ENCODE results near the gene OR4D1.

OR4D1 gene

DNA sequence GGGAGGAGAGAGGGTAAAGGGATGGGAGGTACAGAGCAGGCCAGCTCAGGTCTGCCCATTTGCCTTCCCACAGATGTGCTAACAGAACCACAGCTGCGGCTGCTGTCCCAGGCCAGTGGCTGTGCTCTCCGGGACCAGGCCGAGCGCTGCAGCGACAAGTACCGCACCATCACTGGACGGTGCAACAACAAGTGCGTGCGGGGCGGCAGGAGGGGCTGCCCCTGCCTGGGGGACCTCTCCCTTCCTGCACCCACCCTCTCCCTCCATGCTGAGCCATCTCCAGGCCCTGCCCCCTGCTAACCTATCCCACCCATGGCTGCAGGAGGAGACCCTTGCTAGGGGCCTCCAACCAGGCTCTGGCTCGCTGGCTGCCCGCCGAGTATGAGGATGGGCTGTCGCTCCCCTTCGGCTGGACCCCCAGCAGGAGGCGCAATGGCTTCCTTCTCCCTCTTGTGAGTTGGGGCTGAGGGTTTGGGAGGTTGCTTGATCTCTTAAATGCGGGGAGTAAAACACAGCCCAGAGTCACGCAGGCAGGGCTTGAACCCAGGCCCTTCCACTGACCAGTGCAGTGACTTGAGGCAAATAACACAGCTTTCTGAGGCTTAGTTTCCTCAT lies 45.6 kb downstream of the OR4D1 start:
- no peak overlapping the region for H3K4me3 ChIP-seq (ENCODE audit: low read depth, low read length)
- H3K9ac ChIP-seq (ENCODE audit: low read depth, low read length) = no peak overlapping the region
- no peaks in the 10 kb centered on the region for H3K36me3 ChIP-seq (ENCODE audit: control insufficient read depth, insufficient read depth, low read length)
- no peaks in the 10 kb centered on the region for H3K4me1 ChIP-seq (ENCODE audit: control insufficient read depth, insufficient read depth, low read length)
- no peaks in the 10 kb centered on the region for H3K9me3 ChIP-seq (ENCODE audit: control insufficient read depth, insufficient read depth, low read length)
- H3K27ac ChIP-seq (ENCODE audit: low read depth, low read length) = no peak overlapping the region
- H3K27me3 ChIP-seq (ENCODE audit: control insufficient read depth, insufficient read depth, low read length) = peaks cover 4% of the 10 kb centered on the region

DNA sequence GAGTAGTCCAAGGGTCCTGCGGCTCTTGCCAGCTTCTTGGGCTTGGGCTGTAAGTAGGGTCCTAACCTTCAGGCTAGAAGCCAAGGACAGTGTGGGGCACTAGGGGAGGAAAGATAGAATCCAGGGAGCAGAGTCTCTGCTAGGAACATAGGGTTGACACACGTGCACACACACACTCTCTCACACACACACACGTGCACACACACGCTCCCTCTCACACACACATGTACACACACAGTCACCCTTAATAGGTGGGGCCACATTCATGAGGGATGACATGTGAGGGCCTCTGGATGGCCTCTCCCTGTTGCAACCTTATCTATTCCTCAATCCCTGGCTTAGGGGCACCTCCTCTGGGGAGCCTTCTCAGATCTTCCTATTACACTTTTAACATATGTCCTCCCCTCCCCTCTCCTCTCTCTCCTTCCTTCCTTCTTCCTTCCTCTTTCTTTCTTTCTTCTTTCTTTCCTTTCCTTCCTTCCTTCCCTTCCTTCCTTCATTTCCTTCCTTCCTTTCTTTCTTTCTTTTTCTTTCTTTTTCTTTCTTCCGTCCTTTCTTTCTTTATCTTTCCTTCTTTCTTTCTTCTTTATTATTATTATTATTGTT lies 47.4 kb downstream of the OR4D1 start:
- H3K27me3 ChIP-seq (ENCODE audit: control insufficient read depth, insufficient read depth, low read length) = peaks cover 4% of the 10 kb centered on the region
- no peaks in the 10 kb centered on the region for H3K4me1 ChIP-seq (ENCODE audit: control insufficient read depth, insufficient read depth, low read length)
- no peak overlapping the region for H3K9ac ChIP-seq (ENCODE audit: low read depth, low read length)
- H3K9me3 ChIP-seq (ENCODE audit: control insufficient read depth, insufficient read depth, low read length) = no peaks in the 10 kb centered on the region
- no peaks in the 10 kb centered on the region for H3K36me3 ChIP-seq (ENCODE audit: control insufficient read depth, insufficient read depth, low read length)
- H3K27ac ChIP-seq (ENCODE audit: low read depth, low read length) = no peak overlapping the region
- H3K4me3 ChIP-seq (ENCODE audit: low read depth, low read length) = no peak overlapping the region

DNA sequence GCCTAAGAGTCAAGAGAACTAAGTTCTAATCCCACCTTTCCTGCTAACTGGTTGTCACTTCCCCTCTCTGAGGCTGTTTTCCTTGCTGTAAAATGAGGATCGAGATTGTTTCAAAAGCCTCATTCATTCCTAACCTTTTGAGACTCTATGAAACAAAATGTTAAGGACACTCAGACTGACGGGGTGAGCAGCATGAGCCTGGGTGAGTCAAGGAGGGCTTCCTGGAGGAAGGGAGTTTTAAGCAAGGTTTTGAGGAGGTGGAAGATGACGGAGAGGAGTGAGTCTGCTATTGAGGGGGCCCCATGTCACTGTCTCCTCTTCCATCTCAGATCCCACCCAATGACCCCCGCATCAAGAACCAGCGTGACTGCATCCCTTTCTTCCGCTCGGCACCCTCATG lies 48.4 kb downstream of the OR4D1 start:
- Histone ChIP-seq H3K36me3 (ENCODE audit: control insufficient read depth, insufficient read depth, low read length) (no peaks in the 10 kb centered on the region), H3K27ac (ENCODE audit: low read depth, low read length) (no peak overlapping the region), H3K9me3 (ENCODE audit: control insufficient read depth, insufficient read depth, low read length) (no peaks in the 10 kb centered on the region), H3K4me1 (ENCODE audit: control insufficient read depth, insufficient read depth, low read length) (no peaks in the 10 kb centered on the region), H3K27me3 (ENCODE audit: control insufficient read depth, insufficient read depth, low read length) (peaks cover 4% of the 10 kb centered on the region), H3K4me3 (ENCODE audit: low read depth, low read length) (no peak overlapping the region), H3K9ac (ENCODE audit: low read depth, low read length) (no peak overlapping the region)

DNA sequence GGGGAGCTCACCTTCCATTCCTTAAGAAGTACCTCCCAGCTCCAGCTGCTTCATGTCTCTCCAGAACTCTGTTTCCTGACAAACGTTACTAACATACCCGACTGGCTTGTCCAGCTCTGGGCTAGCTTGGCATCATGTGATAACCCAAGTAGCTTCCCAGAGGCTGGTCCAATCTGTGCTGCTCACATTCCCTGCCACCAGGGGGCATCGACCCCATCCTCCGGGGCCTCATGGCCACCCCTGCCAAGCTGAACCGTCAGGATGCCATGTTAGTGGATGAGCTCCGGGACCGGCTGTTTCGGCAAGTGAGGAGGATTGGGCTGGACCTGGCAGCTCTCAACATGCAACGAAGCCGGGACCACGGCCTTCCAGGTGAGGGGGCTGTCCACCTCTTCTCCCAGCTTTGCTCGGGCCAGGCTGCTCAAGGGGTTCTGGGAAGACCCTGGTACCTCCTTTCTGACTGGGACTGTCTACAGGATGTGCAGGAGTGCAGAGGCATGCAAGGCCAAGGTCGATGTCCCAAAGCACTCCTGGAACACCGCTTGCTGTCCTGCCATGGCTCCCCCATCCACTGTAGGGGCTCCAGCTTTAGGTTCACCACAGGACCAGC lies 51.9 kb downstream of the OR4D1 start:
- Histone ChIP-seq H3K9me3 (ENCODE audit: control insufficient read depth, insufficient read depth, low read length) (no peaks in the 10 kb centered on the region), H3K36me3 (ENCODE audit: control insufficient read depth, insufficient read depth, low read length) (0 out of 2 replicates have a peak, but pooled peaks cover under 1% of the 10 kb centered on the region), H3K27ac (ENCODE audit: low read depth, low read length) (no peak overlapping the region), H3K4me3 (ENCODE audit: low read depth, low read length) (no peak overlapping the region), H3K4me1 (ENCODE audit: control insufficient read depth, insufficient read depth, low read length) (no peaks in the 10 kb centered on the region), H3K27me3 (ENCODE audit: control insufficient read depth, insufficient read depth, low read length) (no peaks in the 10 kb centered on the region; the same call in none of the 2 replicates), H3K9ac (ENCODE audit: low read depth, low read length) (no peak overlapping the region)

DNA sequence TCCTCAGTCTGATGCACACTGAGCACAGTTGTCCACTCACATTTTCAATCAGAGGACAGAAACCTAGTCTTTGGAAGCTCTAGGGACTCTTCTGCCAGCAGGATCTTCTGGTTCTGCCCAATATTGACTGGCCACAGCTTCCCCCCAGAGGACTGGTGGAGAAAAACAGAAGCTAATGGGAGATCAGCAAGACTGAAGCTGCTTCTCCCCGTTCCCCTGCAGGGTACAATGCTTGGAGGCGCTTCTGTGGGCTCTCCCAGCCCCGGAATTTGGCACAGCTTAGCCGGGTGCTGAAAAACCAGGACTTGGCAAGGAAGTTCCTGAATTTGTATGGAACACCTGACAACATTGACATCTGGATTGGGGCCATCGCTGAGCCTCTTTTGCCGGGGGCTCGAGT lies 54.7 kb downstream of the OR4D1 start:
- Histone ChIP-seq H3K9ac (ENCODE audit: low read depth, low read length) (no peak overlapping the region), H3K4me3 (ENCODE audit: low read depth, low read length) (no peak overlapping the region), H3K36me3 (ENCODE audit: control insufficient read depth, insufficient read depth, low read length) (peaks cover 25% of the 10 kb centered on the region), H3K4me1 (ENCODE audit: control insufficient read depth, insufficient read depth, low read length) (no peaks in the 10 kb centered on the region), H3K9me3 (ENCODE audit: control insufficient read depth, insufficient read depth, low read length) (no peaks in the 10 kb centered on the region), H3K27me3 (ENCODE audit: control insufficient read depth, insufficient read depth, low read length) (no peaks in the 10 kb centered on the region; the same call in 1 of the 2 replicates), H3K27ac (ENCODE audit: low read depth, low read length) (no peak overlapping the region)

DNA sequence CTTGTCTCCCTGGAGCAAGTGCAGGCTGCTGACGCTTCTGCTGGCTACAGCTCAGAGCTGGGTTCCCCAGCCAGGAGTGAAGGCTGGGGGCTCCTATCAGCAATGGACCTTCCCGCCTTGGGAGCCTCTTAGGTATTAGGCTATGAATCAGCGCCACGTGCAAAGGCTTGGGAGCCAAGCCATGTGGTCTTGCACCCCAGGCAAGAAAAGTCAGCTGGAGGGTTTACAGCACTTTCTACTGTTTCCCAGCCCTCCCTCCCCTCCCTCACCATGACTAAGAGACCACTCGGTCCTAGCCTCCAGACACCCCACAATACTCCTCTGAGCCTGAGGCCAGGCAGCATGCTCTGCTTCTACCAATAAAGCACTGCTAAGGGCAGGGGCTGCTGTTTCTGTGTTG lies 56.6 kb downstream of the OR4D1 start:
- H3K27ac ChIP-seq (ENCODE audit: low read depth, low read length) = no peak overlapping the region
- H3K4me1 ChIP-seq (ENCODE audit: control insufficient read depth, insufficient read depth, low read length) = no peaks in the 10 kb centered on the region
- H3K9me3 ChIP-seq (ENCODE audit: control insufficient read depth, insufficient read depth, low read length) = no peaks in the 10 kb centered on the region
- peaks cover 38% of the 10 kb centered on the region for H3K36me3 ChIP-seq (ENCODE audit: control insufficient read depth, insufficient read depth, low read length)
- no peak overlapping the region for H3K9ac ChIP-seq (ENCODE audit: low read depth, low read length)
- no peaks in the 10 kb centered on the region for H3K27me3 ChIP-seq (ENCODE audit: control insufficient read depth, insufficient read depth, low read length)
- H3K4me3 ChIP-seq (ENCODE audit: low read depth, low read length) = no peak overlapping the region

DNA sequence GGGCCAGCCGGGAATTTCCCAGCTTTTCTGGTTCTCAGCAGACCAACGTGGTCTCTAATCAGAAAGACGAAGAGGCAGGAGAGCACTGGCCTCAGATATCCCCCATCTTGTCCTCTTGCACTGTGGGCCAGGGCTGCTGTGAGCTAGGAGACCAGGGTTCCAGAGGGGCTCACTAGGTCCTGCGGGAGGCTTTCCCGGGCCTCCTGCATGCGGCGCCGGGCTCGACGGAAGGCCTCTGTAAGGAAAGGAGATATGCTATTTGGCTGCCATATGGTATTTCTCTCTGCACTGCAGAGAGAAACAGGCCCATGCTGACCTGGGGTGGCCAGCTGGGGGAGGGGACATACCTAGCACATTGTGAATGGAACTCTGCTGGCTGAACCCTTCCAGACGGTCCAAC lies 57.8 kb downstream of the OR4D1 start:
- H3K4me3 ChIP-seq (ENCODE audit: low read depth, low read length) = no peak overlapping the region
- H3K9me3 ChIP-seq (ENCODE audit: control insufficient read depth, insufficient read depth, low read length) = no peaks in the 10 kb centered on the region
- no peak overlapping the region for H3K27ac ChIP-seq (ENCODE audit: low read depth, low read length)
- H3K36me3 ChIP-seq (ENCODE audit: control insufficient read depth, insufficient read depth, low read length) = peaks cover 45% of the 10 kb centered on the region
- no peaks in the 10 kb centered on the region for H3K27me3 ChIP-seq (ENCODE audit: control insufficient read depth, insufficient read depth, low read length)
- no peaks in the 10 kb centered on the region for H3K4me1 ChIP-seq (ENCODE audit: control insufficient read depth, insufficient read depth, low read length)
- H3K9ac ChIP-seq (ENCODE audit: low read depth, low read length) = no peak overlapping the region

DNA sequence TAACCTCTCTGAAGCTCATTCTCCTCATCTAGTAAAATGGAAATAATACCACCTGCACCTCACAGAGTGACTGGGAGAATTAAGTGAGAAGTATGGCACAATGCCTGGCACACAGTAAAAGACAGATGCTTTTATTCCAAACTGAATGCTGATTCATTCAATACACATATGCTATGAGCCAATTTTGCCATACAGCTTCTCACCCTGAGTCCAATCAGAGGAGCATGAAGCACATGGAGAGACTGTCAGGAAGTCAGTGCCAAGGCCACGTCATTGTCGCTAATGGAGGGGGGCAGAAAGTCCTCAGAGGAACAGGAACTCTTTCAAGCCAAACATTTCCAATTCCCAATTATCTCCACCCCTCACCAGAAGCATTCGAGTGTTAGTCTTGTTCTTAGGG lies 59.3 kb downstream of the OR4D1 start:
- Histone ChIP-seq H3K27ac (ENCODE audit: low read depth, low read length) (no peak overlapping the region), H3K36me3 (ENCODE audit: control insufficient read depth, insufficient read depth, low read length) (peaks cover 51% of the 10 kb centered on the region), H3K4me1 (ENCODE audit: control insufficient read depth, insufficient read depth, low read length) (no peaks in the 10 kb centered on the region), H3K9me3 (ENCODE audit: control insufficient read depth, insufficient read depth, low read length) (no peaks in the 10 kb centered on the region), H3K9ac (ENCODE audit: low read depth, low read length) (no peak overlapping the region), H3K4me3 (ENCODE audit: low read depth, low read length) (no peak overlapping the region), H3K27me3 (ENCODE audit: control insufficient read depth, insufficient read depth, low read length) (no peaks in the 10 kb centered on the region)

DNA sequence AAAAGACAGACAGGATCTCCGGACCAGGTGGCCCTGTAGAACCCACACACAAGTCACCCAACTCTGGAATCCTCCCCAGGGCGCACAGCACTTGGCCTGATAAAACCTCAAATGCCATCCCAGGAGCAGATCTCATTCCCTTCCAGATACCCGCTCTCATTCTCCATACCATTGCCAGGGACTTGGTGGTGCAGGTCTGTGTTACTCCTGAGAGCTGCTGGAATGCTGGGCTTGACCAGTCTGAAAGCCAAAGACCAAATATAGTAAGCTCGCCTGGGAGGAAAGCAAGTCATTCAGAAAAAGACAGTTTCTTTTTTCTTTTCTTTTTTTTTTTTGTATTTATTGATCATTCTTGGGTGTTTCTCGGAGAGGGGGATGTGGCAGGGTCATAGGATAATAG lies 60.2 kb downstream of the OR4D1 start:
- no peak overlapping the region for H3K9ac ChIP-seq (ENCODE audit: low read depth, low read length)
- H3K4me1 ChIP-seq (ENCODE audit: control insufficient read depth, insufficient read depth, low read length) = no peaks in the 10 kb centered on the region
- no peak overlapping the region for H3K27ac ChIP-seq (ENCODE audit: low read depth, low read length)
- no peak overlapping the region for H3K4me3 ChIP-seq (ENCODE audit: low read depth, low read length)
- no peaks in the 10 kb centered on the region for H3K27me3 ChIP-seq (ENCODE audit: control insufficient read depth, insufficient read depth, low read length)
- peaks cover 60% of the 10 kb centered on the region for H3K36me3 ChIP-seq (ENCODE audit: control insufficient read depth, insufficient read depth, low read length)
- no peaks in the 10 kb centered on the region for H3K9me3 ChIP-seq (ENCODE audit: control insufficient read depth, insufficient read depth, low read length)

All from HUES48 (cell line).